HEK293T (cell line): ENCODE data around the gene SPAG7.

Experiments used
- CTCF ChIA-PET: fragments of 350-600 bp; formaldehyde crosslinking; extraction: SDS; loops from one replicate; lab custom pipeline; 2021; ENCODE audit warnings: antibody characterized with exemption, inconsistent platforms; lab: Yijun Ruan, JAX
- POLR2A ChIA-PET: fragments of 350-600 bp; formaldehyde crosslinking; extraction: SDS; loops from one replicate; lab custom pipeline; 2020; ENCODE audit warnings: antibody characterized with exemption, inconsistent platforms; lab: Yijun Ruan, JAX
- DNase-seq: peaks from one replicate; pipeline ENCODE4 v3.0.0; 2012; ENCODE audit warnings: mixed read lengths; ENCODE audit errors: extremely low spot score
- ARNT ChIP-seq: fragments of 450-650 bp; IDR thresholded peaks from 2 replicates; pipeline ENCODE4 v1.6.1; 2017; ENCODE audit warnings: mild to moderate bottlenecking
- BHLHE40 ChIP-seq: fragments of 450-650 bp; IDR thresholded peaks from 2 replicates; pipeline ENCODE4 v1.6.1; 2016; ENCODE audit warnings: mild to moderate bottlenecking, moderate library complexity, borderline replicate concordance
- CTBP1 ChIP-seq: fragments of 450-650 bp; IDR thresholded peaks from 2 replicates; pipeline ENCODE4 v1.6.1; 2016; ENCODE audit warnings: borderline replicate concordance
- ELF4 ChIP-seq: fragments of 450-650 bp; IDR thresholded peaks from 2 replicates; pipeline ENCODE4 v1.6.1; 2017; ENCODE audit warnings: antibody characterized with exemption
- FOXA1 ChIP-seq: fragments of 450-650 bp; IDR thresholded peaks from 2 replicates; pipeline ENCODE4 v1.6.1; 2016; ENCODE audit warnings: mild to moderate bottlenecking
- FOXK2 ChIP-seq: fragments of 450-650 bp; IDR thresholded peaks from 2 replicates; pipeline ENCODE4 v1.6.1; 2016; ENCODE audit warnings: mild to moderate bottlenecking
- FOXM1 ChIP-seq: fragments of 450-650 bp; IDR thresholded peaks from 2 replicates; pipeline ENCODE4 v1.6.1; 2017; ENCODE audit warnings: mild to moderate bottlenecking, borderline replicate concordance
- HDGF ChIP-seq: fragments of 450-650 bp; IDR thresholded peaks from 2 replicates; pipeline ENCODE4 v1.6.1; 2017; ENCODE audit warnings: antibody characterized with exemption, borderline replicate concordance
- L3MBTL2 ChIP-seq: fragments of 450-650 bp; conservative IDR thresholded peaks from 2 replicates; pipeline ENCODE4 v1.6.1; 2016; ENCODE audit warnings: mild to moderate bottlenecking
- LEF1 ChIP-seq: fragments of 450-650 bp; IDR thresholded peaks from 2 replicates; pipeline ENCODE4 v1.6.1; 2017; ENCODE audit warnings: mild to moderate bottlenecking, borderline replicate concordance
- NFRKB ChIP-seq: fragments of 450-650 bp; IDR thresholded peaks from 2 replicates; pipeline ENCODE4 v1.6.1; 2016; ENCODE audit warnings: mild to moderate bottlenecking, moderate library complexity
- SP1 ChIP-seq: fragments of 450-650 bp; IDR thresholded peaks from 2 replicates; pipeline ENCODE4 v1.6.1; 2017
- SUZ12 ChIP-seq: fragments of 450-650 bp; IDR thresholded peaks from 2 replicates; pipeline ENCODE4 v1.6.1; 2016; ENCODE audit warnings: mild to moderate bottlenecking
- TARDBP ChIP-seq: fragments of 450-650 bp; IDR thresholded peaks from 2 replicates; pipeline ENCODE4 v1.6.1; 2016
- ZNF384 ChIP-seq: fragments of 450-650 bp; IDR thresholded peaks from 2 replicates; pipeline ENCODE4 v1.6.1; 2016
- TF ChIP-seq, protein P1 (sequence below): fragments of 450-650 bp; IDR thresholded peaks from 2 replicates; pipeline ENCODE4 v1.6.1; 2016

The SPAG7 gene, protein sequence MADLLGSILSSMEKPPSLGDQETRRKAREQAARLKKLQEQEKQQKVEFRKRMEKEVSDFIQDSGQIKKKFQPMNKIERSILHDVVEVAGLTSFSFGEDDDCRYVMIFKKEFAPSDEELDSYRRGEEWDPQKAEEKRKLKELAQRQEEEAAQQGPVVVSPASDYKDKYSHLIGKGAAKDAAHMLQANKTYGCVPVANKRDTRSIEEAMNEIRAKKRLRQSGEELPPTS

DNA sequence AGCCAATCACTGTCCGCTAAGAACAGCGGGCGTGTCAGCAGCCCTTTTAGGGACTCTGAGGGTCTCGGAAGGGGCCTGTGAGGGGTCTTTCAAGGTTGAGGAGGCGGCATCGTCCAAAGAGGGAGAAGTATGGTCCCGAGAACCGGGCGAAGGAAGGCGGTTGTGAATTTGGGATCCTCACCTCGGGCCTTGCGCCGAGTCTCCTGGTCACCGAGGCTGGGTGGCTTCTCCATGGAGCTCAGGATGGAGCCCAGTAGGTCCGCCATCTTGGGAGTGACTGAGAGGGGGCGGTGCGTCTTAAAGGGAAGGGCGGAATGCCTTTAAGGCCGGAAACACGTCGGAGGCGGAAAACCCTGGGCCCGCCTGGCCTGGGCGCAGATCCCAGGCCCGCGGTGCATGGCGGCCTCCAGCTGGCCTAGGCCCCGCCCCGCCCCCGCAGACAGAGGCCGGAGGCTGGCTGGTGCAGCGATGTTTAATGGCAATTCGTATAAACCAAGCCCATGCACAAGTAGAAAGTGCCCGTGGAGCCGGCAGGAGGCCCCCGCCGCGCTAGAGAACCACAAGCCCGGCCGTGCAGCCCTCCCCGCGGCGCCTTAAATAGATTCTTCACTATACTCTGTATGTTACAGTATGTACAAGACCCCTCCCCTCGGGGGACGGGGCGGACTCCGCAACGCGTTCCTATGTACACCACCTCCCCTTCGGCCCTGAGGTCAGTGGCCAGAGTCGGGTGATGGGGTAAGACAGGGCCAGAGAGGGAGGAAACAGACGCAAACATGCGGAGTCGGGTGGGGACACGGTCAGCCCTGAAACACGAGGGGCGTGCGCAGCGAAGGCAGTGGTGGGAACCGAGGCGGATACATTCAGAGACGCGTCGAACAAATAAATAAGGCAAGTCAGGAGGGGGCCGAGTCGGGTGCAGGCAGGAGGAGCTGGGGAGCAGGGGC, at the start of gene SPAG7:
Gene SPAG7 (minus strand): TSS at position 279 of the 947 bp plus-strand sequence. CDS start 13 bp downstream, at position 266.
- TF ChIP-seq ARNT (no peak), ELF4 (peak; percentile 41; the same call in 1 of the 2 replicates), L3MBTL2 (peak; percentile 89), FOXK2 (no peak), ZNF384 (no peak), HDGF (no peak), SUZ12 (no peak)
- ChIA-PET CTCF (interaction anchor here (0.7 to 2.5 kb wide), 5 partner anchors 11 to 59 kb away, joined by 3 to 8 read pairs (median 5); partner anchors contain the start of gene CAMTA2), POLR2A (interaction anchor here (0.7 to 4.3 kb wide), 21 partner anchors 8 to 177 kb away, joined by 3 to 110 read pairs (median 5); partner anchors contain the start of genes CAMTA2, ENO3, INCA1 and KIF1C)
- DNase-seq: peak; percentile 93

DNA sequence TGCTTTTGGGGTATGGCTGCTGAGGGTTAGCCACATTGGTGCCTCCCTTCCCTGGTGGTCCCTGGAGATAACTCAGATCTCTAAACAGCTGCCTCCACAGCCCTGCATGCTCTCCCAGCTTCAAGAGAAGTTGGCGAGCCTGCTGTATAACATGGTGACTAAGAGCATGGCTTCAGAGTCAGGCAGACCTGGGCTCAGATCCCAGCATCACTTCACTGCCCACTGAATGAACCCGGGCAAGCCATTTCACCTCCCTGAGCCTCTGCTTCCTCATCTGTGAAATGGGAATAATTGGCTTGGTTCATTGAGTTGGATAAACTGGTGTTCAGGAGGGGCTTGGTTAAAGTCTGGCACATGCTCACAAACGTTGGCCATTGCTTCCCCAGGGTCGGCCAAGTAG, 46.7 kb upstream of the SPAG7 start:
- no peak for DNase-seq
- POLR2A ChIA-PET: no interaction called here
- CTCF ChIA-PET: no interaction called here
- TF ChIP-seq NFRKB: no peak
- TF ChIP-seq ARNT: no peak
- no peak for TF ChIP-seq FOXK2
- TF ChIP-seq ELF4: no peak

DNA sequence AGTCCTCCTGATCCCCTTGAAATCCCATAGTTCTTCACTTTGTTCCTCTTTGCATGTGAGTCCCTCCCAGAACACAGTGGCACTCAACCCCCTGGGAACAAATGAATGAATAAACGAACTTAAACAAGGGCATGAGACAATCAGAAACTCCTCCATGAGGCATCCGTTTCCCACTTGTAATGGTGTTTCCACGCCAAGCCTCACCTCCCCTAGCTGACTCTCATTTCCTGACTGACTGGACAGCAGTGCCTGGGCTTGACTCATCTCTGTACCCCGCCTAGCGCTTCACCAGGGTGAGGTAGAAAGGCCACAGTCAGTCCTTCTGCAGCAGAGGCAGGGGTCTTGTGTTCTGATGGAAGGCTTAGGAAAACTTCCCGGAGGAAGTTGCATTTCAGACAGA, 44.3 kb upstream of the SPAG7 start:
- no peak for DNase-seq
- POLR2A ChIA-PET: no interaction called here
- CTCF ChIA-PET: no interaction called here
- no peak for TF ChIP-seq SUZ12
- TF ChIP-seq ARNT: no peak
- no peak for TF ChIP-seq FOXA1
- TF ChIP-seq SP1: no peak
- TF ChIP-seq L3MBTL2: no peak
- TF ChIP-seq, protein P1, sequence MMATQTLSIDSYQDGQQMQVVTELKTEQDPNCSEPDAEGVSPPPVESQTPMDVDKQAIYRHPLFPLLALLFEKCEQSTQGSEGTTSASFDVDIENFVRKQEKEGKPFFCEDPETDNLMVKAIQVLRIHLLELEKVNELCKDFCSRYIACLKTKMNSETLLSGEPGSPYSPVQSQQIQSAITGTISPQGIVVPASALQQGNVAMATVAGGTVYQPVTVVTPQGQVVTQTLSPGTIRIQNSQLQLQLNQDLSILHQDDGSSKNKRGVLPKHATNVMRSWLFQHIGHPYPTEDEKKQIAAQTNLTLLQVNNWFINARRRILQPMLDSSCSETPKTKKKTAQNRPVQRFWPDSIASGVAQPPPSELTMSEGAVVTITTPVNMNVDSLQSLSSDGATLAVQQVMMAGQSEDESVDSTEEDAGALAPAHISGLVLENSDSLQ: no peak
- no peak for TF ChIP-seq BHLHE40
- no peak for TF ChIP-seq NFRKB
- TF ChIP-seq HDGF: no peak
- TF ChIP-seq ELF4: no peak
- no peak for TF ChIP-seq ZNF384
- no peak for TF ChIP-seq CTBP1
- TF ChIP-seq TARDBP: no peak
- TF ChIP-seq LEF1: no peak
- no peak for TF ChIP-seq FOXM1
- no peak for TF ChIP-seq FOXK2

DNA sequence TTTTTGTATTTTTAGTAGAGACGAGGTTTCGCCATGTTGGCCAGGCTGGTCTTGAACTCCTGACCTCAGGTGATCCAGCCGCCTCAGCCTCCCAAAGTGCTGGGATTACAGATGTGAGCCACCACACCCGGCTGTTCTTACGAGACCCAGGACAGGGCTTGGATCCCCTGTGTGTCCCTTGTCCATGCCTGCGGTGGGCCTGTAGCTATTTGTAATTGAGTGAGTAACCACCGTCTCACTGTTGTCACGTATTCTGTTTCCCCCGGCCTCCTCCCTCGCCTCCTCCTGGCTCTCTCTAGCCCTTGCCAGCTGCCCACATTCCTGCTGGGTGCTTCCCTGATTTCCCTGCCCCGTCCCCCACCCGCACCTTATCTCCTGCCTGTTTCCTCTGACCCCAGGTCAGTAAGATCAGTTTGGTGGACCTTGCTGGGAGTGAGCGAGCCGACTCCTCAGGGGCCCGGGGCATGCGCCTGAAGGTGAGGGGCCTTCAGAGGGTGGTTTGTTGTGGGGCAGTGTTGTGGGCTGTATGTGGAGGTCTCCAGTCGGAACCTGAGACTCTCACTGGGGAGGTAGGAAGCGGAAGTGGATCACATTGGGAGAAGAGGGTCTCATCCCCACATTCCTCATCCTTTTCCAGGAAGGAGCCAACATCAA, 35.7 kb upstream of the SPAG7 start:
- no peak for TF ChIP-seq FOXK2
- TF ChIP-seq BHLHE40: no peak
- TF ChIP-seq CTBP1: no peak
- TF ChIP-seq ELF4: no peak
- no peak for TF ChIP-seq FOXM1
- no peak for TF ChIP-seq L3MBTL2
- no peak for TF ChIP-seq FOXA1
- TF ChIP-seq ZNF384: no peak
- DNase-seq: no peak
- CTCF ChIA-PET: no interaction called here
- POLR2A ChIA-PET: no interaction called here

DNA sequence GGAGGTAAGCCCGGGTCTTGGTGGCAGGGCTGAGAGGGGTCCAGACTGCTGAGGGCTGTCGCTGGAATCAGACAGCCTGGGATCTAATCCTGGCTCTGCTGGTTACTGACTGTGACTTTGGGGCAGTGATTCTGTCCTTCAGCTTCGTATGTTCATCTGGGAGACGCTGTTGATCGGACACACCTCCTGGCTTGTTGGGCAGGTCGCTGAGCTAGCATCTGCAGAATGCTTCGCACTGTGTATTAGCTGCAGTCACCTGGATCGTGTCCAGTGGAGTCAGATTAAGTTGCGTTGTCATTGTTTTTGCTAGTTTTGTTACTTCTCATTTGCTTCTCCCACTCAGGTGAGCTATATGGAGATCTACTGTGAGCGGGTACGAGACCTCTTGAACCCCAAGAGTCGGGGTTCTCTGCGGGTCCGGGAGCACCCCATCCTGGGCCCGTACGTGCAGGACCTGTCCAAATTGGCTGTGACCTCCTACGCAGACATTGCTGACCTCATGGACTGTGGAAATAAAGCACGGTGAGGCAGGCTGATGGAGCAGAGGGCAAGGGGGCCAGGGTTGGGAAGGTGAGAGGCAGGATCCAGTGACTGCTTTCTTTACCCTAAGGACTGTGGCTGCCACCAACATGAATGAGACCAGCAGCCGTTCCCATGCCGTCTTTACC, 34.6 kb upstream of the SPAG7 start:
- POLR2A ChIA-PET: interaction anchor here (1.3 kb wide), 1 partner anchor 35 kb away, joined by 3 read pairs; the partner anchor contains the start of gene SPAG7
- TF ChIP-seq BHLHE40 (no peak), FOXM1 (no peak), LEF1 (no peak), ELF4 (no peak), FOXK2 (no peak), FOXA1 (no peak), L3MBTL2 (no peak), SUZ12 (no peak), SP1 (no peak), HDGF (no peak), ZNF384 (no peak), ARNT (no peak), TARDBP (no peak), CTBP1 (no peak)
- TF ChIP-seq, protein P1: no peak
- no peak for DNase-seq
- CTCF ChIA-PET: no interaction called here

DNA sequence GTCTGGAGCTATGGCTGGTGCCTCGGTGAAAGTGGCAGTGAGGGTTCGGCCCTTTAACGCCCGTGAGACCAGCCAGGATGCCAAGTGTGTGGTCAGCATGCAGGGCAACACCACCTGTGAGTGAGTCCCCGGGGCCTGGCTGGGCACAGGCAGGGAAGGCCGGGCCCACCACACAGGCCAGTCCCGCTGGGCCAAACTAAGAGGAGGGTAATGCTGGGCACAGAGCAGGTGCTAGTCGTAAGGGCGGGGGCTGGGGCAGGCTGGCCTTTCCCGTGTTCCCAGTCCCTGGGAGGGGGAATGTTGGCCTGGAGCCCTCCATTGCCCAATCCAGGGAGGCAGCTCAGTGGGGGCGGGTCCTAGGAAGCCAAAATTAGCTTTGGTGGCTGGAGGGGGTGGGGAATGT, 32.6 kb upstream of the SPAG7 start:
- TF ChIP-seq LEF1 (no peak), TARDBP (no peak), CTBP1 (no peak), ARNT (no peak), SUZ12 (no peak), HDGF (no peak), ZNF384 (no peak), FOXA1 (no peak), ELF4 (no peak), NFRKB (no peak), FOXK2 (no peak), SP1 (no peak), BHLHE40 (no peak), L3MBTL2 (no peak), FOXM1 (no peak)
- TF ChIP-seq, protein P1: no peak
- ChIA-PET CTCF (no interaction called here), POLR2A (interaction anchor here (0.9 to 1.2 kb wide), 2 partner anchors 11 to 13 kb away, joined by 3 to 5 read pairs; partner anchors contain the start of gene CAMTA2)
- DNase-seq: no peak
